Caco-2 (cell line): ENCODE measurements around the gene SF3B2. TPM values are rescaled to one million over a fixed set of nuclear protein-coding genes. Genes with fewer than 3 reads are reported as not detected.

Experiments
- BruUV-seq: library from RNA; stranded (reverse); fragments of 400-500 nt; replicated peaks from 2 replicates; lab custom pipeline; 2021; lab: Mats Ljungman, UMichigan
- CTCF ChIA-PET: fragments of 300-600 bp; sonication (Branson Sonifier 250); formaldehyde crosslinking; loops from one replicate; lab custom pipeline; 2022; ENCODE audit warnings: antibody characterized with exemption; lab: Charles Lee
- POLR2A ChIA-PET: fragments of 300-600 bp; sonication (Branson Sonifier 250); formaldehyde crosslinking; loops from one replicate; lab custom pipeline; 2022; ENCODE audit warnings: antibody characterized with exemption; lab: Charles Lee
- DNase-seq, 2 experiments: peaks; one replicate each; pipeline versions ENCODE4 v3.0.0 to v3.0.0-alpha.2; 2020 to 2022
- H3K27me3 ChIP-seq: replicated peaks from 2 replicates; pipeline ENCODE4 v1.6.0; 2011; ENCODE audit warnings: low read length; ENCODE audit not compliant: control insufficient read depth, insufficient read depth
- H3K36me3 ChIP-seq: 2 replicates; pipeline ENCODE4 v1.5.1; 2011; ENCODE audit warnings: low read length; ENCODE audit not compliant: control insufficient read depth, insufficient read depth
- H3K4me1 ChIP-seq: fragments of 250-450 bp; sonication (Bioruptor Pico); 2 replicates; pipeline ENCODE4 v1.5.1; 2020; ENCODE audit warnings: mild to moderate bottlenecking
- H3K4me3 ChIP-seq: 2 replicates; pipeline ENCODE4 v1.5.1; 2011; ENCODE audit warnings: low read depth, mild to moderate bottlenecking, control low read depth, low read length
- H3K9me3 ChIP-seq: fragments of 250-450 bp; sonication (Bioruptor Pico); 2 replicates; pipeline ENCODE4 v1.5.1; 2020; ENCODE audit warnings: mild to moderate bottlenecking, moderate library complexity
- H3K27ac Mint-ChIP-seq: one replicate; pipeline ENCODE4 v1.8.0; 2022; ENCODE audit warnings: mixed read lengths; ENCODE audit not compliant: unreplicated experiment
- H3K27me3 Mint-ChIP-seq: one replicate; pipeline ENCODE4 v1.8.0; 2022; ENCODE audit warnings: mixed read lengths; ENCODE audit not compliant: insufficient read depth, unreplicated experiment
- H3K36me3 Mint-ChIP-seq: one replicate; pipeline ENCODE4 v1.8.0; 2022; ENCODE audit warnings: mild to moderate bottlenecking, mixed read lengths; ENCODE audit not compliant: insufficient read depth, unreplicated experiment
- H3K4me1 Mint-ChIP-seq: one replicate; pipeline ENCODE4 v1.8.0; 2022; ENCODE audit warnings: low read depth, mixed read lengths; ENCODE audit not compliant: unreplicated experiment
- H3K4me3 Mint-ChIP-seq: one replicate; pipeline ENCODE4 v1.8.0; 2022; ENCODE audit warnings: mild to moderate bottlenecking, moderate library complexity, mixed read lengths; ENCODE audit not compliant: unreplicated experiment
- H3K9me3 Mint-ChIP-seq: one replicate; pipeline ENCODE4 v1.8.0; 2022; ENCODE audit warnings: mixed read lengths; ENCODE audit not compliant: unreplicated experiment
- intact Hi-C: fragments of 100-400 bp; cut with micrococcal nuclease; formaldehyde crosslinking; loops from one replicate; pipeline ENCODE4 v1.10.0; 2022; ENCODE audit not compliant: unreplicated experiment
- total RNA-seq: library from RNA; stranded (reverse); gene quantifications from 2 replicates; pipeline ENCODE4 v1.2.3, GENCODE V29; 2022
- TF ChIP-seq, protein P1 (sequence below), 2 experiments: fragments of 200-600 bp in 1 of 2; IDR thresholded peaks; 1 replicate in 1 of 2; 2 replicates in 1 of 2; pipeline versions ENCODE4 v1.5.1 to v1.8.0; 2011 to 2022; ENCODE audit warnings: antibody characterized with exemption in 1 of 2, control low read depth in 1 of 2, inconsistent platforms in 1 of 2, low read depth in 1 of 2, low read length in 1 of 2, mild to moderate bottlenecking in 1 of 2, moderate library complexity in 1 of 2; ENCODE audit not compliant: insufficient read depth in 1 of 2, severe bottlenecking in 1 of 2, unreplicated experiment in 1 of 2

SF3B2 gene
- total RNA-seq, 1 experiment from 2014 or later, result 224 TPM

DNA sequence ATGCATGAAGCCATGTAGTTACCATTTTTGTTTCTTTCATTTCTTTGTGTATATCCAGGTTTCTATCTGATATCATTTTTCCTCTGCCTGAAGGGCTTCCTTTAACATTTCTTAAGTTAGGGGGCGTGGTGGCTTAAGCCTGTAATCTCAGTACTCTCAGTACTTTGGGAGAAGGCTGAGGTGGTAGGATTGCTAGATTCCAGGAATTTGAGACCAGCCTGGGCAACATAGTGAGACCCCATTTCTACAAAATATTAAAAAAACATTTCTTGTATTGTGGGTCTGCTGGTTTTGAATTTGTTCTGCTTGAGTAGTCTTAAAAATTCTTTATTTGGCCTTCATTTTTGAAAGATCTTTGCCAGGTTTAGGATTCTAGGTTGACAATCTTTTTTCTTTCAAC is 12.4 kb downstream of the SF3B2 start:
- intact Hi-C loops, result no loop called here
- peaks cover 96% of the 10 kb centered on the region for H3K36me3 Mint-ChIP-seq
- H3K27me3 Mint-ChIP-seq, result no peaks in the 10 kb centered on the region
- ChIA-PET POLR2A (no interaction called here), CTCF (no interaction called here)
- H3K4me1 Mint-ChIP-seq, result no peaks in the 10 kb centered on the region
- H3K4me1 ChIP-seq, result 0 out of 2 replicates have a peak, but pooled peaks cover 3% of the 10 kb centered on the region
- H3K27ac Mint-ChIP-seq, result no peak overlapping the region
- no peaks in the 10 kb centered on the region for H3K9me3 Mint-ChIP-seq
- H3K36me3 ChIP-seq, result peaks cover 13% of the 10 kb centered on the region
- no peak for DNase-seq
- no peaks in the 10 kb centered on the region for H3K27me3 ChIP-seq
- H3K4me3 Mint-ChIP-seq, result no peak overlapping the region
- no peaks in the 10 kb centered on the region for H3K9me3 ChIP-seq
- H3K4me3 ChIP-seq, result no peak overlapping the region
- TF ChIP-seq, protein P1, sequence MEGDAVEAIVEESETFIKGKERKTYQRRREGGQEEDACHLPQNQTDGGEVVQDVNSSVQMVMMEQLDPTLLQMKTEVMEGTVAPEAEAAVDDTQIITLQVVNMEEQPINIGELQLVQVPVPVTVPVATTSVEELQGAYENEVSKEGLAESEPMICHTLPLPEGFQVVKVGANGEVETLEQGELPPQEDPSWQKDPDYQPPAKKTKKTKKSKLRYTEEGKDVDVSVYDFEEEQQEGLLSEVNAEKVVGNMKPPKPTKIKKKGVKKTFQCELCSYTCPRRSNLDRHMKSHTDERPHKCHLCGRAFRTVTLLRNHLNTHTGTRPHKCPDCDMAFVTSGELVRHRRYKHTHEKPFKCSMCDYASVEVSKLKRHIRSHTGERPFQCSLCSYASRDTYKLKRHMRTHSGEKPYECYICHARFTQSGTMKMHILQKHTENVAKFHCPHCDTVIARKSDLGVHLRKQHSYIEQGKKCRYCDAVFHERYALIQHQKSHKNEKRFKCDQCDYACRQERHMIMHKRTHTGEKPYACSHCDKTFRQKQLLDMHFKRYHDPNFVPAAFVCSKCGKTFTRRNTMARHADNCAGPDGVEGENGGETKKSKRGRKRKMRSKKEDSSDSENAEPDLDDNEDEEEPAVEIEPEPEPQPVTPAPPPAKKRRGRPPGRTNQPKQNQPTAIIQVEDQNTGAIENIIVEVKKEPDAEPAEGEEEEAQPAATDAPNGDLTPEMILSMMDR (IDR thresholded peaks at IDR 0.05; ENCODE audit: insufficient read depth in 1 of 2, low read depth in 1 of 2, low read length in 1 of 2, severe bottlenecking in 1 of 2, unreplicated experiment in 1 of 2), result no peak
- BruUV-seq, result no TSS peak

DNA sequence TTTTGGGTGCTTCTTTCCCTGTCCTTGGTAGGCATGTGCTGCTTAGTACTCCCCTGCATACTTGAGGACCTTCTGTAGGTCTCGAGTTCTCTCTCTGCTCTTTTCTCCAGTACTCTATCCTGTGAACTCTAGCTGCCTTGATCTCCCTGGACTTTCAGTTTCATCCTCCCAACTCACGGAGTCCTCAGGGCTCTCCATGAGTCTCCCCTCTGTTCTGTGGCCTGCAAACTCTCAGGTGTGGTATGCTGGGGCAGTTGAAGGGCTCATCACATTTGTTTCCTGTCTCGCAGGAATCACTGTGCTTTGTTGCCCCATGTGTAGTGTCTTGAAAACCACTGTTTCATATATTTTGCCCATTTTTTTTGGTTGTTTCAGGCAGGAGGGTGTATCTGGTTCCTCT is 14.6 kb downstream of the SF3B2 start:
- H3K4me3 Mint-ChIP-seq, result no peak overlapping the region
- H3K27me3 ChIP-seq, result no peaks in the 10 kb centered on the region
- H3K36me3 ChIP-seq, result peaks cover 8% of the 10 kb centered on the region
- H3K4me1 Mint-ChIP-seq, result peaks cover under 1% of the 10 kb centered on the region
- intact Hi-C loops, result no loop called here
- TF ChIP-seq, protein P1 (IDR thresholded peaks at IDR 0.05; ENCODE audit: insufficient read depth in 1 of 2, low read depth in 1 of 2, low read length in 1 of 2, severe bottlenecking in 1 of 2, unreplicated experiment in 1 of 2), result no peak
- no peaks in the 10 kb centered on the region for H3K9me3 Mint-ChIP-seq
- H3K4me1 ChIP-seq, result peaks cover 11% of the 10 kb centered on the region; the same call in 1 of the 2 replicates
- H3K9me3 ChIP-seq, result no peaks in the 10 kb centered on the region
- no TSS peak for BruUV-seq
- H3K36me3 Mint-ChIP-seq, result peaks cover 86% of the 10 kb centered on the region
- H3K27me3 Mint-ChIP-seq, result no peaks in the 10 kb centered on the region
- no peak for DNase-seq
- ChIA-PET POLR2A (no interaction called here), CTCF (interaction anchor here (1.1 kb wide), 1 partner anchor 14 kb away, joined by 4 read pairs; the partner anchor contains the start of gene SF3B2)
- H3K4me3 ChIP-seq, result no peak overlapping the region
- H3K27ac Mint-ChIP-seq, result peak overlapping the region; percentile 14

DNA sequence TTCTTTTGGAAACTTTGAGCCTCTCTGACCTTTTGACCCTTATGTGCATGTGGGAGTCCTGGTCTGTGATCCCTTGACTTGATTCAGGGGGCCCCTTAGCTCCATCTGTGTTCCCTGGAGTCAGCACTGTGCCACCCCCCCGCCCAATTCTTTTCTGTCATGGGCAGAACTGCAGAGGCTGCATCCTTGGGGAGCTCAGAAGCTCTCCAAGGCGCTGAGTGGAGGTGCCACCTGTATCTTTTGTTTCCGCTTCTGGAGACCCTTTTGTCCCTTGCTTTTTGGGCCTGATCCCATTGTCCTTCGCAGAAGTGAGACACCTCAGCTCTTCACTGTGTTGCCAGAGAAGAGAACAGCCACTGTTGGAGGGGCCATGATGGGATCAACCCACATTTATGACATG is 15.5 kb downstream of the SF3B2 start:
- no TSS peak for BruUV-seq
- ChIA-PET CTCF (interaction anchor here (0.6 to 2.5 kb wide), 4 partner anchors 15 to 170 kb away, joined by 3 to 6 read pairs (median 4); partner anchors contain the start of gene SF3B2), POLR2A (no interaction called here)
- peaks cover 7% of the 10 kb centered on the region for H3K36me3 ChIP-seq
- H3K4me3 Mint-ChIP-seq, result no peak overlapping the region
- H3K27me3 Mint-ChIP-seq, result no peaks in the 10 kb centered on the region
- no peaks in the 10 kb centered on the region for H3K9me3 ChIP-seq
- H3K36me3 Mint-ChIP-seq, result peaks cover 81% of the 10 kb centered on the region
- peaks cover 10% of the 10 kb centered on the region for H3K4me1 Mint-ChIP-seq
- H3K9me3 Mint-ChIP-seq, result no peaks in the 10 kb centered on the region
- no peak overlapping the region for H3K4me3 ChIP-seq
- intact Hi-C loops, result loop anchor here (1.0 to 2.0 kb wide), 2 partner anchors 15 to 67 kb away; partner anchors contain the start of gene SF3B2
- peaks cover 15% of the 10 kb centered on the region; the same call in 1 of the 2 replicates for H3K4me1 ChIP-seq
- H3K27ac Mint-ChIP-seq, result no peak overlapping the region
- TF ChIP-seq, protein P1 (IDR thresholded peaks at IDR 0.05; ENCODE audit: insufficient read depth in 1 of 2, low read depth in 1 of 2, low read length in 1 of 2, severe bottlenecking in 1 of 2, unreplicated experiment in 1 of 2), result no peak
- no peaks in the 10 kb centered on the region for H3K27me3 ChIP-seq
- no peak for DNase-seq
